Measurements from ENCODE around the gene LRRTM4. TPM values are rescaled to one million over a fixed set of nuclear protein-coding genes. Genes with fewer than 3 reads are reported as not detected.

LRRTM4 gene
- total RNA-seq, 1 experiment from 2014 or later = 12.0 TPM

- no peak overlapping the region for H3K4me3 Mint-ChIP-seq
- WGBS (ENCODE audit: extremely low coverage, insufficient read length, low lambda C conversion rate) = no CpG with 5 or more reads among the region's 1 CpG
- Histone ChIP-seq H3K56ac (ENCODE audit: insufficient read length, low read depth, low read length) (no peak overlapping the region), H4K8ac (replicated peaks; ENCODE audit: insufficient read length, low read depth, low read length) (no peak overlapping the region), H3K14ac (ENCODE audit: insufficient read depth, low read length) (no peak overlapping the region), H2AK5ac (ENCODE audit: insufficient read length, low read length) (no peak overlapping the region), H3K27me3 (ENCODE audit: insufficient read depth, low read length) (no peaks in the 10 kb centered on the region), H3K23ac (ENCODE audit: insufficient read length, low read depth, low read length) (no peak overlapping the region), H2BK5ac (ENCODE audit: insufficient read length, low read length) (no peak overlapping the region), H3K79me1 (ENCODE audit: insufficient read depth, low read depth, low read length, poor library complexity, severe bottlenecking) (no peaks in the 10 kb centered on the region), H3K23me2 (ENCODE audit: insufficient read length, low read depth, low read length, poor library complexity, severe bottlenecking) (no peaks in the 10 kb centered on the region), H4K5ac (ENCODE audit: insufficient read length, low read depth, low read length) (no peak overlapping the region), H3K79me2 (ENCODE audit: insufficient read depth, low read length) (no peaks in the 10 kb centered on the region), H2BK15ac (ENCODE audit: low read depth, low read length) (no peak overlapping the region), H3K9me3 (ENCODE audit: control insufficient read depth, low read depth, low read length) (no peaks in the 10 kb centered on the region), H3K9ac (ENCODE audit: extremely low read depth, insufficient read length, low read length) (no peak overlapping the region), H2AFZ (ENCODE audit: low read length) (no peak overlapping the region), H3T11ph (ENCODE audit: low read length) (no peak overlapping the region), H3K27ac (ENCODE audit: insufficient read length, low read depth, low read length) (no peak overlapping the region), H2BK120ac (ENCODE audit: low read depth, low read length, poor library complexity, severe bottlenecking) (no peak overlapping the region), H4K20me1 (ENCODE audit: control insufficient read depth, insufficient read depth, insufficient read length) (no peaks in the 10 kb centered on the region), H2BK20ac (ENCODE audit: low read depth, low read length, poor library complexity, severe bottlenecking) (no peak overlapping the region), H2BK12ac (ENCODE audit: insufficient read length, low read depth, low read length) (no peak overlapping the region), H3K4me1 (ENCODE audit: insufficient read depth, low read length) (no peaks in the 10 kb centered on the region), H4K91ac (ENCODE audit: insufficient read length, low read depth, low read length) (no peak overlapping the region), H3K18ac (ENCODE audit: insufficient read length, low read depth, low read length) (no peak overlapping the region), H3K4ac (ENCODE audit: low read depth, low read length) (no peak overlapping the region), H3K4me2 (ENCODE audit: insufficient read depth, insufficient read length, low read length) (no peak overlapping the region)
- H3K27me3 Mint-ChIP-seq (ENCODE audit: low read depth) = no peaks in the 10 kb centered on the region
- H3K4me1 Mint-ChIP-seq = peaks cover 4 to 5% of the 10 kb centered on the region in 2 experiments
- H3K27ac Mint-ChIP-seq = no peak overlapping the region
- no peak for TF ChIP-seq CTCF (conservative IDR thresholded peaks at IDR 0.05)
- no peak for DNase-seq
- H3K36me3 Mint-ChIP-seq (ENCODE audit: insufficient read depth in 1 of 3, low read depth in 3 of 3) = no peaks in the 10 kb centered on the region; a peak in 1 of 7 replicates
- no peaks in the 10 kb centered on the region; a peak in 1 of 5 replicates for H3K9me3 Mint-ChIP-seq
Measured at GRCh38 chr2:76839826-76840225, 682.4 kb downstream of the LRRTM4 start.
